Measurements from ENCODE around the gene ARMC12. TPM values are rescaled to one million over a fixed set of nuclear protein-coding genes. Genes with fewer than 3 reads are reported as not detected.

ARMC12 gene
- total RNA-seq, 4 donors from 2014 or later = 6.2 TPM; not detected in 3

DNA sequence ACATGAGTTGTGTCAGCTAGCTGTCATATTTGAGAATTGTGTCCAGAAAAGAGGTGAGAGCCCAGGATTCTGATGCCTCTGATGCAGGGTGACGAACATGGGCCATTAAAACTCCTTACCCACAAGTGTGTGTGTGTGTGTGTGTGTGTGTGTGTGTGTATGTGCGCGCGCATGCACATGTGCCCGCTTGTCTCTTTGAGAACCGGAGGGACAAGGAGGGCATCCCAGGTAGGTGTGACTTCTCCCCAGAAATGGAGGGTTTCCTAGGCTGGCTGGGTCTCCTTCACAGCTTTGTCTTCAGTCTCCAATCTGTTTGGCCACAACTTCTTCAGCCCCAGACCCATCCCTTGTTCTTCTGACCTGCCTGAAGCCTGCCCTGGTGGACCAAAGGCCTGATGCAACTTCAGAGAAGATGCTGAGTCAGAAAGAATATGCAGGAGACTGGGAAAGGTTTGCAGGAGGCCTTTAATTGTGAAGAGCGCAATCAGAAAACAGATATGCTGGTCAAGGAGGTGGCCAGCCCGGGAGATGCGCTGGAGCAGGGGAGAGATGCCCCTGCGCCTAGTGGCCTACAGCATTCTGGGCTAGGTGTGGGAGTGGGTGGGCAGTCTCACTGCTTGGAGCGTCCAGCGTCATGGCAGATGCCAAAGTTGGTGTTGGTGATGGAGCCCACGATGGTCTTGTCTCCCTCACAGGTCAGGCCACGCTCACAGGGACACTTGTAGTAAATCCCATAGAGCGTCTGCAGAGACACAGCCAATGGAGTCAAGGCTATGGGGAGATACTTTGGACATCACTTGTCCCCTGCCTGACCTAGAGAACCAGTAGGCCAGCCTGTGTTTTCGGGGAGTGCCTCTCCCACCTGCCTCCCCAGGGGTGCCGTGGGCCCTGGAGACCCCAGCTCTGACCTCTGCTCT is 58.0 kb downstream of the ARMC12 start:
- ATAC-seq = no peak
- in situ Hi-C loops (cut with MboI; ENCODE audit: low sequenced_read_pairs in 4 of 4) = no loop called here
- TF ChIP-seq, protein P1, sequence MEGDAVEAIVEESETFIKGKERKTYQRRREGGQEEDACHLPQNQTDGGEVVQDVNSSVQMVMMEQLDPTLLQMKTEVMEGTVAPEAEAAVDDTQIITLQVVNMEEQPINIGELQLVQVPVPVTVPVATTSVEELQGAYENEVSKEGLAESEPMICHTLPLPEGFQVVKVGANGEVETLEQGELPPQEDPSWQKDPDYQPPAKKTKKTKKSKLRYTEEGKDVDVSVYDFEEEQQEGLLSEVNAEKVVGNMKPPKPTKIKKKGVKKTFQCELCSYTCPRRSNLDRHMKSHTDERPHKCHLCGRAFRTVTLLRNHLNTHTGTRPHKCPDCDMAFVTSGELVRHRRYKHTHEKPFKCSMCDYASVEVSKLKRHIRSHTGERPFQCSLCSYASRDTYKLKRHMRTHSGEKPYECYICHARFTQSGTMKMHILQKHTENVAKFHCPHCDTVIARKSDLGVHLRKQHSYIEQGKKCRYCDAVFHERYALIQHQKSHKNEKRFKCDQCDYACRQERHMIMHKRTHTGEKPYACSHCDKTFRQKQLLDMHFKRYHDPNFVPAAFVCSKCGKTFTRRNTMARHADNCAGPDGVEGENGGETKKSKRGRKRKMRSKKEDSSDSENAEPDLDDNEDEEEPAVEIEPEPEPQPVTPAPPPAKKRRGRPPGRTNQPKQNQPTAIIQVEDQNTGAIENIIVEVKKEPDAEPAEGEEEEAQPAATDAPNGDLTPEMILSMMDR (IDR thresholded peaks at IDR 0.05 in 4 of 5, conservative IDR thresholded peaks at IDR 0.05 in 1 of 5) = no peak
- no peak for TF ChIP-seq POLR2A (IDR thresholded peaks at IDR 0.05)

DNA sequence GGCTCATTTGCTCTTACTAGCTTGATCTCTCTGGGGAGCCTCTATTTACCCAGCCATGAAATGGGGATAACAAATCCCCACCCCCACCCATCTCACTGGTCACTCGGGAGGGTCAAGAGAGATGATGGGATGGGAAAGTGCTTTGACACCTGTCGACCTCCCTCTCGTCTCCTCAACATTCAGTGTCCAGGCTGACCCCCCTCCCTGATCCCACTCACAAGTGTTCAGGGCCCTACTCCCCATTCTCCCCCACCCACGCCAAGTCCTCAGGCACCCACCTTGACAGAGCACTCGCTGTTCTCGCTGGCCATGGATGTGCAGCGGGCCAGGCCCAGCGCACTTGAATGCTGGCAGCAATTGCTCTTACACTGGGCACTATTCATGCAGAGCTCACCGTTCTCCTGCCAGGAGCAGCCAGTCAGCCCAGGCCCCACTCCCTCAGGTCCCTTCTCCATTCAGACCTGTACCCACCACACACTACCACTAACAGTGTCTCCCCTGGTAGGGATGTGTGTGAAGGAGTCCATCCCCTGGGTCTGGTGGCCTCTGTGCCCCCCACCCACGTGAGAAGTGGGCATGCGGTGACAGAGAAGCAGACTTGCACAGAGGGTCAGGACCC is 58.7 kb downstream of the ARMC12 start:
- ATAC-seq = no peak
- peaks cover 0 to 16% (median 0%) of the 10 kb centered on the region in 3 donors for H3K27me3 ChIP-seq
- no peaks in the 10 kb centered on the region for H3K4me1 ChIP-seq
- in situ Hi-C loops (cut with MboI; ENCODE audit: low sequenced_read_pairs in 4 of 4) (no loop called here), intact Hi-C loops (cut with DNase I; ENCODE audit: low total_unique reads) (no loop called here)
- no peak overlapping the region for H3K27ac ChIP-seq
- H3K36me3 ChIP-seq = no peaks in the 10 kb centered on the region
- no peak for TF ChIP-seq POLR2A (IDR thresholded peaks at IDR 0.05)
- TF ChIP-seq, protein P1 (IDR thresholded peaks at IDR 0.05 in 4 of 5, conservative IDR thresholded peaks at IDR 0.05 in 1 of 5) = no peak
- no peaks in the 10 kb centered on the region for H3K9me3 ChIP-seq
- H3K4me3 ChIP-seq = no peak overlapping the region
- no peak for DNase-seq

More for the DNA sequence above, 58.0 kb downstream of the ARMC12 start:
- no peaks in the 10 kb centered on the region for H3K36me3 ChIP-seq
- DNase-seq = no peak
- no peaks in the 10 kb centered on the region for H3K9me3 ChIP-seq
- peaks cover 0 to 20% (median 4%) of the 10 kb centered on the region in 3 donors for H3K27me3 ChIP-seq
- H3K4me1 ChIP-seq = no peaks in the 10 kb centered on the region
- no peak overlapping the region for H3K27ac ChIP-seq
- no peak overlapping the region for H3K4me3 ChIP-seq
- intact Hi-C loops (cut with DNase I; ENCODE audit: low total_unique reads) = no loop called here

DNA sequence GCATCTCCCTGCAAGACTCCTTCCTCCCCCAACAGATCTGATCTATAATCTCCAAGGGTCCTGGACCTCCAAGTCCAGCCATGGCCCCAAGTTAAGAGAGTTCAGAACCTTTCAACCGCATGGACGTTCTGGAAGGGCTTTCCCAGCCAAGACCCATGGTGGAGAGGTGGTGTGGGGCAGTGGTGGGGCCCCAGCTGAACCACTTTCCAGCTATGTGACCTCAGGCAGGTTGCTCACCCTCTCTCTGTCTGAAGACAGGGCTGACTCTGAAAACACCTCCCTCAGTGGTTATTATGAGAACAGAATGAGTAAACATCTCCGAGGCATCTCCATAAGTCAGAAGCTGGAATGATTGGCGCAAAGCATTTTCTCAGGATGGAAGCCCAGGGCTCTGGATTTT is 59.4 kb downstream of the ARMC12 start:
- TF ChIP-seq, protein P1 (IDR thresholded peaks at IDR 0.05 in 4 of 5, conservative IDR thresholded peaks at IDR 0.05 in 1 of 5) = no peak
- no peak for TF ChIP-seq POLR2A (IDR thresholded peaks at IDR 0.05)
- peaks cover 0 to 16% (median 0%) of the 10 kb centered on the region in 3 donors for H3K27me3 ChIP-seq
- intact Hi-C loops (cut with DNase I; ENCODE audit: low total_unique reads) = no loop called here
- H3K9me3 ChIP-seq = no peaks in the 10 kb centered on the region
- H3K27ac ChIP-seq = no peak overlapping the region
- no peak for ATAC-seq
- H3K36me3 ChIP-seq = no peaks in the 10 kb centered on the region
- H3K4me3 ChIP-seq = no peak overlapping the region
- no peak for DNase-seq
- in situ Hi-C loops (cut with MboI; ENCODE audit: low sequenced_read_pairs in 4 of 4) = no loop called here
- no peaks in the 10 kb centered on the region for H3K4me1 ChIP-seq

- Histone ChIP-seq H3K36me3 (no peaks in the 10 kb centered on the region), H3K4me1 (no peaks in the 10 kb centered on the region), H3K27me3 (peaks cover 0 to 16% (median 0%) of the 10 kb centered on the region in 3 donors), H3K27ac (no peak overlapping the region), H3K9me3 (no peaks in the 10 kb centered on the region), H3K4me3 (no peak overlapping the region)
- TF ChIP-seq, protein P1 (IDR thresholded peaks at IDR 0.05 in 4 of 5, conservative IDR thresholded peaks at IDR 0.05 in 1 of 5) = no peak
- TF ChIP-seq POLR2A (IDR thresholded peaks at IDR 0.05) = no peak
- no peak for DNase-seq
- intact Hi-C loops (cut with DNase I; ENCODE audit: low total_unique reads) (loop anchor here (1.0 kb wide), 1 partner anchor 11 kb away; no protein-coding TSS in a partner anchor), in situ Hi-C loops (cut with MboI; ENCODE audit: low sequenced_read_pairs in 4 of 4) (no loop called here)
- ATAC-seq = no peak
Measured at GRCh38 chr6:35797837-35798526, 61.1 kb downstream of the ARMC12 start.

Other genes starting within 250 kb of the ARMC12 start
- 10 to 100 TPM; 11.5 to 14.8 (median 13.5) TPM for gene TEAD3, start 240.0 kb upstream of the ARMC12 start, total RNA-seq
- not detected for gene TULP1, start 224.1 kb upstream of the ARMC12 start, total RNA-seq
- 1,000 to 10,000 TPM in 2 of 4 donors, 100 to 1,000 TPM in 2; 665 to 1,753 (median 1,205) TPM for gene FKBP5, start 48.1 kb upstream of the ARMC12 start, total RNA-seq
- not detected for gene CLPSL2, start 39.6 kb downstream of the ARMC12 start, total RNA-seq
- not detected for gene CLPSL1, start 44.0 kb downstream of the ARMC12 start, total RNA-seq
- not detected for gene CLPS, start 60.3 kb downstream of the ARMC12 start, total RNA-seq
- gene LHFPL5, start 68.3 kb downstream of the ARMC12 start, total RNA-seq = not detected
- gene SRPK1, start 184.1 kb downstream of the ARMC12 start, total RNA-seq = 100 to 1,000 TPM in 1 of 4 donors, 10 to 100 TPM in 3; 38.2 to 104 (median 56.7) TPM

Data from gastrocnemius medialis (tissue), 4 donors.